ENCODE data around the gene GPD2. TPM values are rescaled to one million over a fixed set of nuclear protein-coding genes. Genes with fewer than 3 reads are reported as not detected.
A peak's percentile ranks its signal among the peaks of the same experiment; 100 is the strongest.

GPD2 gene
- total and polyA plus RNA-seq, 8 donors = 2.8 to 17.7 (median 10.2) TPM

DNA sequence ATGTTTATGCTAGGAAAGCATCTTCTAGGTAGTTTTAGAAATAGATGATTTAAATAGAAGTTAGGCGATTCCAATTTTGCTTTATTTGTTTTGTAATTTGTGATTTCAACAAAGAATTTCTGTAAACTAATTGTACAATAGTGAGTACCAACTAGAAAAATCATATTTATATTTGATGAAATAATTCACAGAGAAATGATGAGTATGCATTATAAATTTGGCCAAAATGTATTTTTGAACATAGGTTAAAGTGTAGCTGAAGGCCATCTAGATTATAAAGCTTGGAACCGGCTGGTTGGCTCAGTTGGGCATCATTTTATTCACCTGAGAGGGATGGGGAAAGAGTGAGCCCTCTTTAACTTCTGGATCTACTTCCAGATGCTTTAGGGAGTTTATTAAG lies 50.4 kb downstream of the GPD2 start:
- 86 to 92% methylated on average over 2 of the region's 2 CpGs for WGBS, 2 donors
- intact Hi-C loops (cut with DNase I) = no loop called here
- peaks cover 3 to 16% (median 7%) of the 10 kb centered on the region in 3 donors for H3K4me1 ChIP-seq
- H3K36me3 ChIP-seq = no peaks in the 10 kb centered on the region
- no peak for ATAC-seq
- H3K27ac ChIP-seq = no peak overlapping the region
- H3K4me3 ChIP-seq = no peak overlapping the region
- H3K9me3 ChIP-seq = no peaks in the 10 kb centered on the region
- FAIRE-seq = no peak
- TF ChIP-seq, protein P1, sequence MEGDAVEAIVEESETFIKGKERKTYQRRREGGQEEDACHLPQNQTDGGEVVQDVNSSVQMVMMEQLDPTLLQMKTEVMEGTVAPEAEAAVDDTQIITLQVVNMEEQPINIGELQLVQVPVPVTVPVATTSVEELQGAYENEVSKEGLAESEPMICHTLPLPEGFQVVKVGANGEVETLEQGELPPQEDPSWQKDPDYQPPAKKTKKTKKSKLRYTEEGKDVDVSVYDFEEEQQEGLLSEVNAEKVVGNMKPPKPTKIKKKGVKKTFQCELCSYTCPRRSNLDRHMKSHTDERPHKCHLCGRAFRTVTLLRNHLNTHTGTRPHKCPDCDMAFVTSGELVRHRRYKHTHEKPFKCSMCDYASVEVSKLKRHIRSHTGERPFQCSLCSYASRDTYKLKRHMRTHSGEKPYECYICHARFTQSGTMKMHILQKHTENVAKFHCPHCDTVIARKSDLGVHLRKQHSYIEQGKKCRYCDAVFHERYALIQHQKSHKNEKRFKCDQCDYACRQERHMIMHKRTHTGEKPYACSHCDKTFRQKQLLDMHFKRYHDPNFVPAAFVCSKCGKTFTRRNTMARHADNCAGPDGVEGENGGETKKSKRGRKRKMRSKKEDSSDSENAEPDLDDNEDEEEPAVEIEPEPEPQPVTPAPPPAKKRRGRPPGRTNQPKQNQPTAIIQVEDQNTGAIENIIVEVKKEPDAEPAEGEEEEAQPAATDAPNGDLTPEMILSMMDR (IDR thresholded peaks at IDR 0.05) = no peak
- DNase-seq = no peak
- no peaks in the 10 kb centered on the region for H3K27me3 ChIP-seq

DNA sequence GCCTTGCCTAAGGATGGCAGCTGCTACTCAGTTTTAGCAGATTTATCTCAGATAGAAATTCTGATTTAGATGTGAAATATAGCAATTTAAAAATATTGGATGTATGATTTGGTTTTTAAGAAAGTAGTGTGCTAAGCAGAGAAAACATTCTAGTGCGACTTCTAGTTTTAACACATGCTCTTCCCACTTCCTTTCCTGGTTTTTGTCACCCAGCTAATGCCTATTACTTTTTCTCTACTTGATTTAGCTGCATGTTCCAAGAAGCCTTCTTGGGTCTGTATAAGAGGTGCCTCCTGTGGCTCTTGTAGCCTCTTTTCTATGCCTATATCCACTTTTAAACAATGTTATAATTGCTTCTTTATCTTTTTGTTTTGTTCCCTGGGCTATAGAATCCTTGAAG lies 53.0 kb downstream of the GPD2 start:
- TF ChIP-seq, protein P1 (IDR thresholded peaks at IDR 0.05) = no peak
- no peak overlapping the region for H3K27ac ChIP-seq
- ATAC-seq = no peak
- peaks cover 0 to 7% (median 0%) of the 10 kb centered on the region in 3 donors for H3K4me1 ChIP-seq
- intact Hi-C loops (cut with DNase I) = no loop called here
- H3K4me3 ChIP-seq = no peak overlapping the region
- no peaks in the 10 kb centered on the region for H3K9me3 ChIP-seq
- H3K36me3 ChIP-seq = no peaks in the 10 kb centered on the region
- no peaks in the 10 kb centered on the region for H3K27me3 ChIP-seq
- WGBS, 2 donors = 93 to 94% methylated on average over 1 of the region's 1 CpG
- FAIRE-seq = no peak
- DNase-seq = no peak

DNA sequence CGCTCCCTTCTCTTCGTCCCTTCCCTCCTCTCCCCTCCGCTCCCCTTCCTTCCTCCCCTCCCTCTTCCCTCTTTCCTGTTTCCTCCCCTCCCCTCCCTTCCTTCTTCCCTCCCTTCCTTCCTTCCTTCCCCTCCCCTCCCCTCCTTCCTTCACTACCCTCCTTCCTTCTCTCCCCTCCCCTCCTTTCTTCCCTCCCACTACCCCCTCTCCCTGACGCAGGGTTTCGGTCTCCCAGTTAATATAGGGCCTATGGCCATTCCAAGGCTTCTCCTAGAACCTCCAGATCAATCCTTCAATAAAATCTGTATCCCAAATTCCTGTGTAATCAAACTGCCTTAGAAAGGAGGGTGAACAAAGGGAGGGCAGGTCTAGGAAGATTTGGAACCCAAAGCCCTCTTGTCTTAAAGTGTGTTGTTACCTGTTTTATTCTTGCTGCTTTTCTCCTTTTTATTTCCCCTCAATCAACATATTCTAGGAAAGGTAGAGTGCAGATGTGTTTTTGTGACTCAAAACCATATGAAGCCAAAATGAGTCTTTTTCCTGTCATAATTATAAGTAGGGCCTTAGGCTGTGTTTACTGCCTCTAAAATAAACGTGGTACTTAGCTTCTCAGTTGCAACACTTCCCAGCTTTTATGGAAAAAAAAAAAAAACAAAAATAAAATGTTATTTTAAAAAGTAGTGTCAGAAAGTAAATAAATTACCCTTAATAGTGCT lies 53.7 kb downstream of the GPD2 start:
- Histone ChIP-seq H3K4me3 (no peak overlapping the region), H3K9me3 (no peaks in the 10 kb centered on the region), H3K36me3 (no peaks in the 10 kb centered on the region), H3K4me1 (peaks cover 0 to 7% (median 0%) of the 10 kb centered on the region in 3 donors), H3K27ac (no peak overlapping the region), H3K27me3 (no peaks in the 10 kb centered on the region)
- FAIRE-seq (no peak), ATAC-seq (peak in 1 of 4 donors; percentile 23), DNase-seq (no peak)
- 71 to 74% methylated on average over 4 to 5 of the region's 6 CpGs for WGBS, 2 donors
- intact Hi-C loops (cut with DNase I) = no loop called here
- TF ChIP-seq, protein P1 (IDR thresholded peaks at IDR 0.05) = no peak

DNA sequence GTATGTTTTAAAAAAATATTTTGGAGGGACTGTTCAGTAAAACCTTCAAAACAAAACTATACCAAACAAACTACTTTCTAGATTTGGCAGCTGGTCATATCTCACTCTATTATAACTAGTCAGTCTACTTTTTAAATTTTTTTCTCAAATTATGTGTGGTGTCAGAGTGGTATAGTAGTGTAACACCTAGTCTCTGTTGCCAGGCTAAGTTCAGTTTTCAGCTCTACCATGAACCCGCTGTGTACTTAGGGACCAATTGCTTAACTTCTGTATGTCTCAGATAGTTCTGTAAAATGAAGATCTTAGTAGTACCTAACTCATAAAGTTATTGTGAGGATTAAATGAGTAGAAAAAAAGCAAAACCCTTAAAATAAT lies 54.3 kb downstream of the GPD2 start:
- intact Hi-C loops (cut with DNase I) = no loop called here
- no peaks in the 10 kb centered on the region for H3K9me3 ChIP-seq
- peak in 2 of 4 donors; percentile 18 to 32 for ATAC-seq
- FAIRE-seq = no peak
- 89 to 97% methylated on average over 1 of the region's 1 CpG for WGBS, 2 donors
- no peak for DNase-seq
- no peaks in the 10 kb centered on the region for H3K36me3 ChIP-seq
- H3K4me1 ChIP-seq = peaks cover 0 to 7% (median 0%) of the 10 kb centered on the region in 3 donors
- H3K27me3 ChIP-seq = no peaks in the 10 kb centered on the region
- TF ChIP-seq, protein P1 (IDR thresholded peaks at IDR 0.05) = no peak
- H3K4me3 ChIP-seq = no peak overlapping the region
- H3K27ac ChIP-seq = no peak overlapping the region

DNA sequence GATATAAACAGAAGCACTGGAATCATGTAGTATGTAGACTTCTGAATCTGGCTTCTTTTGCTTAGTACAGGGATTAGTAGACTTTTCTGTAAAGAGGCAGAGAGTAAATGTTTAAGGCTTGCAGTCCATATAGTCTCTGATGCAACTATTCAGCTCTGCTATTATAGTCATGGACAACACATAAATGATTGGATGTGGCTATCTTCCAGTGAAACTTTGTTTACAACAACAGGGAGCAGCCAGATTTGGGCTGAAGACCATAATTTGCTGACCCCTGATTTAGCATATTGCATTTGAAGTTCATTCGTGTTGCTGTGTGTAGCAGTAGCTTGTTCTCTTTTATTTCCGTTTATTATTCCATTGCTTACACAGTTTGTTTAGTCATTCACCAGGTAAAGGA lies 55.0 kb downstream of the GPD2 start:
- WGBS, 2 donors = 60 to 71% methylated on average over 2 of the region's 2 CpGs
- H3K27ac ChIP-seq = no peak overlapping the region
- no peak for ATAC-seq
- FAIRE-seq = no peak
- H3K4me1 ChIP-seq = peaks cover 0 to 7% (median 0%) of the 10 kb centered on the region in 3 donors
- H3K4me3 ChIP-seq = no peak overlapping the region
- H3K27me3 ChIP-seq = no peaks in the 10 kb centered on the region
- no peaks in the 10 kb centered on the region for H3K36me3 ChIP-seq
- TF ChIP-seq, protein P1 (IDR thresholded peaks at IDR 0.05) = no peak
- intact Hi-C loops (cut with DNase I) = no loop called here
- no peaks in the 10 kb centered on the region for H3K9me3 ChIP-seq
- DNase-seq = no peak
